ENCODE data around the gene PCNX2.

Gene PCNX2

GRCh38 chr1:233289676-233290075 is 5.8 kb downstream of the PCNX2 start:
- no peak for TF ChIP-seq SIN3A (IDR thresholded peaks at IDR 0.05; ENCODE audit: borderline replicate concordance, insufficient read depth, low read length)
- no peak for TF ChIP-seq FOXP2 (optimal IDR thresholded peaks at IDR 0.05; ENCODE audit: borderline replicate concordance, extremely low read depth, extremely low read length, insufficient read depth)
- TF ChIP-seq REST (IDR thresholded peaks at IDR 0.05; ENCODE audit: insufficient read depth in 1 of 2, low read depth in 2 of 2, low read length in 2 of 2): no peak
- TF ChIP-seq POLR2AphosphoS5 (IDR thresholded peaks at IDR 0.05; ENCODE audit: low read depth, low read length): no peak
- TF ChIP-seq TAF1 (IDR thresholded peaks at IDR 0.05; ENCODE audit: borderline replicate concordance, insufficient read depth, low read length): no peak

DNA sequence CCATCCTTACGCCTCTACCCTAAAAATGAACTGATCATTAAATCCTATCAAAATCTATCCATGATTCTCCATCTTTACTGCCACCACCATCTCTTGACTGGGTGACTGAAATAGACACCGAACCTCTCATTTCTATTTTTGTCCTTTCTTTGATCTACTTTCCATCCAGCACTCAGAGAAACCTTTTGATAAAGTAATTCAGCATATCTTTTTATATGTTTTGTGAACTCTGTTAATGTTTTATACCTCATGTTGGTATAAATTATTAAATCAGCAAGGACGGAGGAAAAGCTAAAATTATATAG is 13.0 kb downstream of the PCNX2 start:
- TF ChIP-seq SIN3A (IDR thresholded peaks at IDR 0.05; ENCODE audit: borderline replicate concordance, insufficient read depth, low read length): no peak

GRCh38 chr1:233281711-233282581 is 13.6 kb downstream of the PCNX2 start:
- TF ChIP-seq FOXP2 (optimal IDR thresholded peaks at IDR 0.05; ENCODE audit: borderline replicate concordance, extremely low read depth, extremely low read length, insufficient read depth) (no peak), POLR2AphosphoS5 (IDR thresholded peaks at IDR 0.05; ENCODE audit: low read depth, low read length) (no peak), SIN3A (IDR thresholded peaks at IDR 0.05; ENCODE audit: borderline replicate concordance, insufficient read depth, low read length) (no peak), REST (IDR thresholded peaks at IDR 0.05; ENCODE audit: insufficient read depth in 1 of 2, low read depth in 2 of 2, low read length in 2 of 2) (no peak), TAF1 (IDR thresholded peaks at IDR 0.05; ENCODE audit: borderline replicate concordance, insufficient read depth, low read length) (no peak)

DNA sequence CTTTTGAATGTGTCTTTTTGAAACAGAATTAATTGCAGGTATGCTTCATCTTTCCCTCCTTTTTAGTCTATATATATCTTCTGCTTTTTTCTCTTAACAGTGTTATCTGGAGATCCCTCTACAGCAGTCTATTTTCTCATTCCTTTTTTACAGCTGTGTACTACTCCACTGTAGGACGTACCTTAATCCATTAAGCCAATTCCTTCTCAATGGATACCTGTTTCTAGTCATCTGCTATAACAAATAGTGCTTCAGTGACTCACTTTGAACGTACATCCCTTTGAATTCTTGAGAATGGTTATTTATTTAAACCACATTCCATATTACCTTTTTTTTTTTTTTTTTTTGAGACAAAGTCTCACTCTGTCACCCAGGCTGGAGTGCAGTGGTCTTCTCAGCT is 15.6 kb downstream of the PCNX2 start:
- TF ChIP-seq POLR2AphosphoS5 (IDR thresholded peaks at IDR 0.05; ENCODE audit: low read depth, low read length): no peak
- TF ChIP-seq REST (IDR thresholded peaks at IDR 0.05; ENCODE audit: insufficient read depth in 1 of 2, low read depth in 2 of 2, low read length in 2 of 2): no peak
- no peak for TF ChIP-seq TAF1 (IDR thresholded peaks at IDR 0.05; ENCODE audit: borderline replicate concordance, insufficient read depth, low read length)
- no peak for TF ChIP-seq FOXP2 (optimal IDR thresholded peaks at IDR 0.05; ENCODE audit: borderline replicate concordance, extremely low read depth, extremely low read length, insufficient read depth)
- TF ChIP-seq SIN3A (IDR thresholded peaks at IDR 0.05; ENCODE audit: borderline replicate concordance, insufficient read depth, low read length): no peak

DNA sequence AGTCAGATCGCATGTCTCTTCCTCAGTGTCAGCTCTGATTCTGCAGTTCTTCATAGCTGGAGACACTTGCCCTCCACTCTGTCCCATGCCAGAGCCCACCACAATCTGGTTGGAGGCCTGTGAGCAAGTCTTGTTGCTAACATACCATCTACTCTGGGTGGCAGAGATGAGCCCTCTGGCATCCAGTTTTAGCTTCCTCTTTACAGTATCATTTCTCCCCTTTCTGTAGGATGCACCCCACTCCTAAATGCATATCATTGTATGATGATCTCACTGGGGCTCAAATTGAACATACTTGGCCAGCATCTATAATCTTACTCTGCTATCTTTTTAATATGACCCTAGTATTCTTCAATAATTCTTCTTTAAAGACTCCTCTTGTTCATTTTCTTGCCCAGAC is 16.9 kb downstream of the PCNX2 start:
- TF ChIP-seq SIN3A (IDR thresholded peaks at IDR 0.05; ENCODE audit: borderline replicate concordance, insufficient read depth, low read length) (no peak), TAF1 (IDR thresholded peaks at IDR 0.05; ENCODE audit: borderline replicate concordance, insufficient read depth, low read length) (no peak), POLR2AphosphoS5 (IDR thresholded peaks at IDR 0.05; ENCODE audit: low read depth, low read length) (no peak), REST (IDR thresholded peaks at IDR 0.05; ENCODE audit: insufficient read depth in 1 of 2, low read depth in 2 of 2, low read length in 2 of 2) (no peak), FOXP2 (optimal IDR thresholded peaks at IDR 0.05; ENCODE audit: borderline replicate concordance, extremely low read depth, extremely low read length, insufficient read depth) (no peak)

All from PFSK-1 (cell line).